Raji (cell line): Measurements from ENCODE around the gene NECTIN4.

Experiments
- POLR2A ChIP-seq: IDR thresholded peaks from 2 replicates; pipeline ENCODE4 v1.6.1; 2011; ENCODE audit warnings: low read depth, low read length, control low read depth; ENCODE audit not compliant: insufficient read depth

NECTIN4 gene

GRCh38 chr1:161048949-161049722 lies 40.2 kb downstream of the NECTIN4 start:
- no peak for TF ChIP-seq POLR2A

- TF ChIP-seq POLR2A = no peak
Observed at GRCh38 chr1:161047436-161048420, 41.6 kb downstream of the NECTIN4 start.

- TF ChIP-seq POLR2A = no peak
Observed at GRCh38 chr1:161046605-161047228, 42.6 kb downstream of the NECTIN4 start.

- peak; percentile 72 for TF ChIP-seq POLR2A
Observed at GRCh38 chr1:161045736-161046604, 43.4 kb downstream of the NECTIN4 start, which contains the start of gene USF1. Gene USF1, minus strand, starts transcription at chr1:161045977. Its CDS starts 2,702 bp downstream, at chr1:161043275.

- TF ChIP-seq POLR2A = peak; percentile 57
Observed at GRCh38 chr1:161044908-161045735, 44.2 kb downstream of the NECTIN4 start.

- no peak for TF ChIP-seq POLR2A
Observed at GRCh38 chr1:161044535-161044907, 44.8 kb downstream of the NECTIN4 start.

GRCh38 chr1:161039546-161039945 lies 49.8 kb downstream of the NECTIN4 start:
- TF ChIP-seq POLR2A = no peak

- TF ChIP-seq POLR2A = no peak
Observed at GRCh38 chr1:161039154-161039545, 50.2 kb downstream of the NECTIN4 start.

- peak; percentile 89 for TF ChIP-seq POLR2A
Observed at GRCh38 chr1:161038523-161039153, 50.7 kb downstream of the NECTIN4 start, which contains the start of gene TSTD1. Gene TSTD1, minus strand, starts transcription at chr1:161038964. Its CDS starts 75 bp downstream, at chr1:161038889.

- TF ChIP-seq POLR2A = no peak
Observed at GRCh38 chr1:161037661-161038522, 51.5 kb downstream of the NECTIN4 start.

- no peak for TF ChIP-seq POLR2A
Observed at GRCh38 chr1:161033751-161034150, 55.6 kb downstream of the NECTIN4 start.

- TF ChIP-seq POLR2A = no peak
Observed at GRCh38 chr1:161032409-161032808, 56.9 kb downstream of the NECTIN4 start.
